H1 (cell line): Measurements from ENCODE around the gene DCN.

Source experiments
- EZH2 ChIP-seq: fragments of 200-600 bp; sonication (generic); IDR thresholded peaks from 2 replicates; pipeline ENCODE4 v1.7.1; 2012; ENCODE audit warnings: low read depth, mild to moderate bottlenecking, moderate library complexity, low read length, inconsistent platforms; ENCODE audit not compliant: severe bottlenecking
- TF ChIP-seq, protein P1 (sequence below), 3 experiments: IDR thresholded peaks; 1 replicate in 2 of 3; 2 replicates in 1 of 3; pipeline versions ENCODE4 v1.5.1 to v1.6.1; 2011; ENCODE audit warnings: low read length in 3 of 3, mild to moderate bottlenecking in 3 of 3, inconsistent platforms in 2 of 3, low read depth in 1 of 3, moderate library complexity in 1 of 3; ENCODE audit not compliant: insufficient read depth in 1 of 3; ENCODE audit errors: control extremely low read depth in 1 of 3

DNA sequence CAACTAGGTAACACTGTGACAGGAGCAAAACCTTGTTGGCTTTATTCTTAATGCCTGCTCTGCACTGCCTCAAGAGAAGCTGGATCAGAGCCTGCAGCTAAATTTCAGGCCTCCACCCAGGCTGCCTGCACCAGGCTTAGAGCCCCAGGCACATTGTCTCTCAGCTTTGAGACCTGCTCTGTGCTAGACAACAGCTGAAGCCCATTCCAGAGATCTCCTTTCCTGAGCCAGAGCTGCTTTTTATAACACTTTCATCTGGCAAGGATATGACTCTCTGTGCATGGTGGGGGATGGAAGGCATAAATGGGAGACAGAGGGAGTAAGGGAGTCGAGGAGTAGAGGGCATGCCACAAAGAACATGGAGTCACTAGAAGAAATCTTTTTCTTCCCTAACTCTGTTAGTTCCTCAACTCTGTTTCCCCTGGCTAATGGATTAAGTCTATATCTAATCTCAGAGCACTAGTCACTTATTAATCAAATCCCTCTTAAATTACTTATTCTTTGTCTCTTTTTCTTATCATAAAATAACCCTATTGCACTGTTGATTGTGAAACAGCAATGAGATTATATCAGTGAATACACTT lies 44.2 kb downstream of the DCN start:
- TF ChIP-seq, protein P1, sequence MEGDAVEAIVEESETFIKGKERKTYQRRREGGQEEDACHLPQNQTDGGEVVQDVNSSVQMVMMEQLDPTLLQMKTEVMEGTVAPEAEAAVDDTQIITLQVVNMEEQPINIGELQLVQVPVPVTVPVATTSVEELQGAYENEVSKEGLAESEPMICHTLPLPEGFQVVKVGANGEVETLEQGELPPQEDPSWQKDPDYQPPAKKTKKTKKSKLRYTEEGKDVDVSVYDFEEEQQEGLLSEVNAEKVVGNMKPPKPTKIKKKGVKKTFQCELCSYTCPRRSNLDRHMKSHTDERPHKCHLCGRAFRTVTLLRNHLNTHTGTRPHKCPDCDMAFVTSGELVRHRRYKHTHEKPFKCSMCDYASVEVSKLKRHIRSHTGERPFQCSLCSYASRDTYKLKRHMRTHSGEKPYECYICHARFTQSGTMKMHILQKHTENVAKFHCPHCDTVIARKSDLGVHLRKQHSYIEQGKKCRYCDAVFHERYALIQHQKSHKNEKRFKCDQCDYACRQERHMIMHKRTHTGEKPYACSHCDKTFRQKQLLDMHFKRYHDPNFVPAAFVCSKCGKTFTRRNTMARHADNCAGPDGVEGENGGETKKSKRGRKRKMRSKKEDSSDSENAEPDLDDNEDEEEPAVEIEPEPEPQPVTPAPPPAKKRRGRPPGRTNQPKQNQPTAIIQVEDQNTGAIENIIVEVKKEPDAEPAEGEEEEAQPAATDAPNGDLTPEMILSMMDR (IDR thresholded peaks at IDR 0.05; ENCODE audit: control extremely low read depth in 1 of 3, insufficient read depth in 1 of 3, low read depth in 1 of 3, low read length in 3 of 3) = no peak
- TF ChIP-seq EZH2 = no peak
